OCI-LY7 (cell line): ENCODE data around the gene CAPN8. TPM values are rescaled to one million over a fixed set of nuclear protein-coding genes. Genes with fewer than 3 reads are reported as not detected.
A peak's percentile ranks its signal among the peaks of the same experiment; 100 is the strongest.

ENCODE experiments used
- BruUV-seq: library from RNA; stranded (reverse); fragments of 400-500 nt; replicated peaks from 2 replicates; lab custom pipeline; 2021; lab: Mats Ljungman, UMichigan
- CTCF ChIA-PET: fragments of 300-600 bp; sonication (Branson Sonifier 250); formaldehyde crosslinking; loops from one replicate; lab custom pipeline; 2022; ENCODE audit warnings: antibody characterized with exemption; ENCODE audit not compliant: unreplicated experiment; lab: Charles Lee
- POLR2A ChIA-PET: fragments of 300-600 bp; sonication (Branson Sonifier 250); formaldehyde crosslinking; loops from one replicate; lab custom pipeline; 2022; ENCODE audit warnings: antibody characterized with exemption; lab: Charles Lee
- DNase-seq: peaks from one replicate; pipeline ENCODE4 v3.0.0-alpha.2; 2015; ENCODE audit warnings: low spot score
- H2AFZ ChIP-seq: fragments of 200-600 bp; sonication (generic), shearing (Covaris generic); 2 replicates; pipeline ENCODE4 v1.6.1; 2014; ENCODE audit warnings: mild to moderate bottlenecking, antibody characterized with exemption, low read length, moderate library complexity
- H3K27ac ChIP-seq: fragments of 200-600 bp; sonication (generic); 2 replicates; pipeline ENCODE4 v1.5.1; 2014; ENCODE audit warnings: mixed run types, low read depth, mild to moderate bottlenecking, moderate library complexity, low read length, inconsistent platforms; ENCODE audit not compliant: poor library complexity, severe bottlenecking
- H3K36me3 ChIP-seq: fragments of 200-600 bp; sonication (generic); 2 replicates; pipeline ENCODE4 v1.6.1; 2014; ENCODE audit warnings: mild to moderate bottlenecking, antibody characterized with exemption, low read length, moderate library complexity, mixed read lengths; ENCODE audit not compliant: insufficient read depth
- H3K4me1 ChIP-seq: fragments of 200-600 bp; sonication (generic); 2 replicates; pipeline ENCODE4 v1.5.1; 2014; ENCODE audit warnings: mild to moderate bottlenecking, low read length; ENCODE audit not compliant: insufficient read depth, poor library complexity, severe bottlenecking
- H3K4me2 ChIP-seq: fragments of 200-600 bp; sonication (generic); 2 replicates; pipeline ENCODE4 v1.6.1; 2014; ENCODE audit warnings: mild to moderate bottlenecking, low read length
- H3K4me3 ChIP-seq: fragments of 200-600 bp; sonication (generic); 2 replicates; pipeline ENCODE4 v1.5.1; 2014; ENCODE audit warnings: mild to moderate bottlenecking, low read depth, low read length; ENCODE audit not compliant: poor library complexity, severe bottlenecking
- H3K79me2 ChIP-seq: fragments of 200-600 bp; sonication (generic); 2 replicates; pipeline ENCODE4 v1.6.1; 2016; ENCODE audit warnings: low read depth, mild to moderate bottlenecking, low read length, moderate library complexity, mixed read lengths; ENCODE audit not compliant: insufficient read depth
- H3K9me2 ChIP-seq: fragments of 200-600 bp; sonication (generic); 2 replicates; pipeline ENCODE4 v1.6.1; 2016; ENCODE audit warnings: mild to moderate bottlenecking, low read length, mixed read lengths; ENCODE audit not compliant: insufficient read depth
- H3K9me3 ChIP-seq: fragments of 200-600 bp; sonication (generic); 2 replicates; pipeline ENCODE4 v1.6.1; 2014; ENCODE audit warnings: mild to moderate bottlenecking, mixed run types, low read length, mixed read lengths
- H4K20me1 ChIP-seq: fragments of 200-600 bp; sonication (generic); 2 replicates; pipeline ENCODE4 v1.6.1; 2014; ENCODE audit warnings: mild to moderate bottlenecking, antibody characterized with exemption, low read length, moderate library complexity, mixed read lengths; ENCODE audit not compliant: insufficient read depth
- EZH2phosphoT487 ChIP-seq: fragments of 200-600 bp; sonication (generic); IDR thresholded peaks from 2 replicates; pipeline ENCODE4 v1.6.1; 2018; ENCODE audit warnings: low read depth, borderline replicate concordance, mild to moderate bottlenecking, mixed run types, antibody characterized with exemption, low read length, moderate library complexity, mixed read lengths
- intact Hi-C: fragments of 100-400 bp; cut with micrococcal nuclease; formaldehyde crosslinking; loops from one replicate; pipeline ENCODE4 v1.10.0; 2022; ENCODE audit not compliant: unreplicated experiment
- total RNA-seq, 2 experiments: library from RNA; depleted of rRNA in 1 of 2; stranded (reverse); fragments of >200 nt in 1 of 2; shearing (Covaris generic) in 1 of 2; gene quantifications; 2 replicates each; pipeline ENCODE4 v1.2.3, GENCODE V29; 2014 to 2022
- TF ChIP-seq, protein P1 (sequence below): fragments of 200-600 bp; sonication (generic); conservative IDR thresholded peaks from 2 replicates; pipeline ENCODE4 v1.5.1; 2014; ENCODE audit warnings: mild to moderate bottlenecking, antibody characterized with exemption, low read length, moderate library complexity, mixed read lengths

The CAPN8 gene
- total RNA-seq, 2 experiments from 2014 or later = not detected

- no peaks in the 10 kb centered on the region for H3K79me2 ChIP-seq
- H3K27ac ChIP-seq = no peak overlapping the region
- no peaks in the 10 kb centered on the region for H3K9me3 ChIP-seq
- no peak for TF ChIP-seq EZH2phosphoT487
- TF ChIP-seq, protein P1, sequence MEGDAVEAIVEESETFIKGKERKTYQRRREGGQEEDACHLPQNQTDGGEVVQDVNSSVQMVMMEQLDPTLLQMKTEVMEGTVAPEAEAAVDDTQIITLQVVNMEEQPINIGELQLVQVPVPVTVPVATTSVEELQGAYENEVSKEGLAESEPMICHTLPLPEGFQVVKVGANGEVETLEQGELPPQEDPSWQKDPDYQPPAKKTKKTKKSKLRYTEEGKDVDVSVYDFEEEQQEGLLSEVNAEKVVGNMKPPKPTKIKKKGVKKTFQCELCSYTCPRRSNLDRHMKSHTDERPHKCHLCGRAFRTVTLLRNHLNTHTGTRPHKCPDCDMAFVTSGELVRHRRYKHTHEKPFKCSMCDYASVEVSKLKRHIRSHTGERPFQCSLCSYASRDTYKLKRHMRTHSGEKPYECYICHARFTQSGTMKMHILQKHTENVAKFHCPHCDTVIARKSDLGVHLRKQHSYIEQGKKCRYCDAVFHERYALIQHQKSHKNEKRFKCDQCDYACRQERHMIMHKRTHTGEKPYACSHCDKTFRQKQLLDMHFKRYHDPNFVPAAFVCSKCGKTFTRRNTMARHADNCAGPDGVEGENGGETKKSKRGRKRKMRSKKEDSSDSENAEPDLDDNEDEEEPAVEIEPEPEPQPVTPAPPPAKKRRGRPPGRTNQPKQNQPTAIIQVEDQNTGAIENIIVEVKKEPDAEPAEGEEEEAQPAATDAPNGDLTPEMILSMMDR = no peak
- no peaks in the 10 kb centered on the region for H3K36me3 ChIP-seq
- no peak for DNase-seq
- intact Hi-C loops = no loop called here
- no peak overlapping the region for H3K4me3 ChIP-seq
- H3K4me1 ChIP-seq = no peaks in the 10 kb centered on the region
- ChIA-PET CTCF (no interaction called here), POLR2A (no interaction called here)
- no peak overlapping the region for H2AFZ ChIP-seq
- no peak overlapping the region for H3K4me2 ChIP-seq
- no peaks in the 10 kb centered on the region for H4K20me1 ChIP-seq
- BruUV-seq = no TSS peak
- H3K9me2 ChIP-seq = no peaks in the 10 kb centered on the region
These were observed 131.8 kb downstream of the CAPN8 start for GRCh38 chr1:223533708-223534107.

DNA sequence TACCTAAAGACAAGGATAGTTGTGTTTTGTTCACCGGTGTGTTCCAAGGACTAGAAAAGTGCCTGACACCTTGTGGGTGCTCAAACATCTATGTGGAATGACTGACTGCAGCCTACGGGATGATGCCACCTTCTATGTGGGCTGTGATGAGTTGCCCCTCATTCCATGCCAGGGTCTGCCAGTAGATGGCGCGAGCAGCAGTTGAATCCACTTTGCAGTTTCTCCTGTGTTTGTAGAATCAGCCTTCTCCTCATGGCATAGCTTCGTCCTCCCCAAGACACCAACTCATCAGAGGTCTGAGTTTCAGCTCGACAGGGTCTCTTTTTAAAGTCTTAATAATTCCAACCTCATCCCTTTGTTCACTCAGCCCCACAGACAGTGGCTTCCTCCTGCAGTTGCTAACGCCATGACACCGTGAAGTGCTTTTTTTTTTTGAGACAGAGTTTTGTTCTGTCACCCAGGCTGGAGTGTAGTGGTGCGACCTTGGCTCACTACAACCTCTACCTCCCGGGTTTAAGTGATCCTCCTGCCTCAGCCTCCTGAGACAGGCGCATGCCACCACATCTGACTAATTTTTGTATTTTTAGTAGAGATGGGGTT lies 133.7 kb downstream of the CAPN8 start:
- Histone ChIP-seq H2AFZ (no peak overlapping the region), H3K9me3 (no peaks in the 10 kb centered on the region), H3K4me3 (no peak overlapping the region), H3K79me2 (no peaks in the 10 kb centered on the region), H3K27ac (no peak overlapping the region), H3K4me1 (no peaks in the 10 kb centered on the region), H3K4me2 (no peak overlapping the region), H4K20me1 (no peaks in the 10 kb centered on the region), H3K9me2 (no peaks in the 10 kb centered on the region), H3K36me3 (no peaks in the 10 kb centered on the region)
- intact Hi-C loops = loop anchor here (1.0 kb wide), 1 partner anchor 152 kb away; no protein-coding TSS in a partner anchor
- DNase-seq = peak; percentile 33
- no TSS peak for BruUV-seq
- CTCF ChIA-PET = no interaction called here
- POLR2A ChIA-PET = no interaction called here
- no peak for TF ChIP-seq EZH2phosphoT487
- TF ChIP-seq, protein P1 = peak; percentile 80

GRCh38 chr1:223525957-223526356 lies 139.5 kb downstream of the CAPN8 start:
- Histone ChIP-seq H3K4me2 (no peak overlapping the region), H3K36me3 (no peaks in the 10 kb centered on the region), H2AFZ (no peak overlapping the region), H4K20me1 (no peaks in the 10 kb centered on the region), H3K9me3 (no peaks in the 10 kb centered on the region), H3K4me1 (no peaks in the 10 kb centered on the region), H3K9me2 (no peaks in the 10 kb centered on the region), H3K27ac (no peak overlapping the region), H3K79me2 (no peaks in the 10 kb centered on the region), H3K4me3 (no peak overlapping the region)
- ChIA-PET CTCF (no interaction called here), POLR2A (no interaction called here)
- intact Hi-C loops = no loop called here
- BruUV-seq = no TSS peak
- TF ChIP-seq EZH2phosphoT487 = no peak
- TF ChIP-seq, protein P1 = no peak
- no peak for DNase-seq
